ENCODE data around the gene USP47. TPM values are rescaled to one million over a fixed set of nuclear protein-coding genes. Genes with fewer than 3 reads are reported as not detected.
A peak's percentile ranks its signal among the peaks of the same experiment; 100 is the strongest.

USP47 gene
- total RNA-seq, 1 donor from 2014 or later, result 54.0 TPM

DNA sequence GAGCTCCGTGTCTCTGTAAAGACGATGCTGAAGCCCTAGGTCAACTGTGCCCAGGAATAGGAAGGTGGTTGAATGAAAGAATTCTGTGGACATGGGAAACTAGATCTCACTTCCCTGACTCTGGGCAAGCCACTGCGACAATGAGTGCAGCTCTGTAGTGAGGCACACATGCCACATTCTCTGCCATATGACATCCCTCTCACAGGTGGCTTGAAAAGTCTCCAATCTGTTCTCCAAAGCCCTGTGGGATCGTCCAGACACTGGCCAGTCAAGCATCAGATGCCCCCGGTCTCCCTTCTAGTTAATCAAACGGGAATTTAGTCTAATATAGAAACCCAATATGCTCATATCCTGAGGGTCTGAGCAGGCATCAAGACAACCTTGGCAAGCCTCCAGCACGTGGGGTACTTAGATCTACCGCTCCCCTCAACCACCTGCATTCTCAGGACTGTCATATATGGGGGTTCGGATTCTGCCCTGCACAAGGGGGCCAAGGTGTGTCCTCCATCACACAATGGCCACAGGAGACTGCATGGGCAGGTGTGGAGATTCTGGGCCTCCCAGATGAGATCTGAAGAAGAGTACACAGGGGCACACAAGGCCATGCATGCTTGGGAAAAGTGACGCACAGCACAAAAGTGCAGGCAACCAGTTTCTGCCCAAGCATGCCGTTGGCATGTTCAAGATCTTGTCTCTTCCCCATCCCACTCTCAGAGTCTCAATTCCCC is 154.7 kb downstream of the USP47 start:
- no peak overlapping the region for H3K27ac Mint-ChIP-seq
- intact Hi-C loops (cut with micrococcal nuclease), result no loop called here
- peaks cover 11% of the 10 kb centered on the region for H3K4me1 Mint-ChIP-seq
- no peaks in the 10 kb centered on the region for H3K36me3 Mint-ChIP-seq (ENCODE audit: low read depth)
- DNase-seq, result no peak
- peaks cover 23% of the 10 kb centered on the region for H3K27me3 Mint-ChIP-seq
- H3K4me3 Mint-ChIP-seq, result no peak overlapping the region
- no peaks in the 10 kb centered on the region for H3K9me3 Mint-ChIP-seq

DNA sequence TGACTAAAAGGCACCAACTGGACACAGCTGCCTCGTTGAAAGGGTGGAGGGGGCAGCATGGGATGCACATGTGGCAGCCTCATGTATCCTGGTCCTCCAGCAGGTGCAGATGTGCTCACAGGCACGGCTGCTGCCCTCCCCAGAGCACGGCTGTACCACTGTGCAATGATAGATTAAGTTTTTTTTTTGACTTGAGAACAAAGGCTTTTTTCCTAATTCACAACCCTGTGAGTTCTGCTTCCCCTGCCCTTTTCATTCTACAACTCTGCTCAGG is 155.2 kb downstream of the USP47 start:
- no peaks in the 10 kb centered on the region for H3K36me3 Mint-ChIP-seq (ENCODE audit: low read depth)
- H3K27ac Mint-ChIP-seq, result no peak overlapping the region
- no peak overlapping the region for H3K4me3 Mint-ChIP-seq
- no peaks in the 10 kb centered on the region for H3K9me3 Mint-ChIP-seq
- H3K4me1 Mint-ChIP-seq, result peaks cover 11% of the 10 kb centered on the region
- H3K27me3 Mint-ChIP-seq, result peaks cover 27% of the 10 kb centered on the region
- intact Hi-C loops (cut with micrococcal nuclease), result no loop called here
- no peak for DNase-seq

DNA sequence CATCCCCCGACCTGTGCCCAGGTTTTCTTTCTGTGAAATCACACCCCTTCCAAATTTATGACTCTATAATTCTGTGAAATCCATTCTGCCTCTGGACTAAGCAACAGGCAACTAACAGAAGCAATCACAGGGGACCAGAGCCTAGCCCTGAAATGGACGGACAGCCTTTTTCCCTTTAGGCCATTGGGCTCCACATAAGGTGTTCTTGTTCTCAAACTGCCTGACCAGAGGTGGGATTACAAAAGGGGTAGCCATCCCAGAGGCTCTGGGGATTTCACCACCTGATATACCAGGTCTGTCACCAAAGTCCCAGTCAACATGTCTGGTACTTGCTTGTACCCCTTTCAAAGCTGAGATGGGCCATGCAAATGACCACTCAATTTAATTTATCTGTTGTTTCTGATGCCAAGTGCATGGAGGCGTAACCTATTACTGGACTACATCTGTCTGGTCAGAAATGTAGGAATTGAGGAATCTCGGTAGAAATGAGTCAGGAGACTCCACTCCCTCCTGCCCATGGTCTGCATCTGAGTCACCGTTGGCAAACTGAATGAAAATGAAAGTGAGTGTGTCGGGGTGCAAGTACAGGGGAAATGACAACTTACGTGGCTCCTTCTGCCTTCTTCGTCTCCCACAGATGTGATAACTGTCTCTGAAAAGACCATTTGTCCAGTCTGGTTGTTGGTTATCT is 156.5 kb downstream of the USP47 start:
- Mint-ChIP-seq H3K27ac (no peak overlapping the region), H3K36me3 (ENCODE audit: low read depth) (no peaks in the 10 kb centered on the region), H3K4me3 (peak overlapping the region; percentile 56), H3K9me3 (no peaks in the 10 kb centered on the region), H3K27me3 (peaks cover 35% of the 10 kb centered on the region), H3K4me1 (peaks cover 11% of the 10 kb centered on the region)
- intact Hi-C loops (cut with micrococcal nuclease), result no loop called here
- peak; percentile 66 for DNase-seq

- intact Hi-C loops (cut with micrococcal nuclease), result no loop called here
- no peak for DNase-seq
- Mint-ChIP-seq H3K36me3 (ENCODE audit: low read depth) (no peaks in the 10 kb centered on the region), H3K9me3 (no peaks in the 10 kb centered on the region), H3K4me1 (peaks cover 11% of the 10 kb centered on the region), H3K27me3 (peaks cover 47% of the 10 kb centered on the region), H3K27ac (no peak overlapping the region), H3K4me3 (no peak overlapping the region)
These were observed 159.4 kb downstream of the USP47 start for GRCh38 chr11:12001186-12001585.

DNA sequence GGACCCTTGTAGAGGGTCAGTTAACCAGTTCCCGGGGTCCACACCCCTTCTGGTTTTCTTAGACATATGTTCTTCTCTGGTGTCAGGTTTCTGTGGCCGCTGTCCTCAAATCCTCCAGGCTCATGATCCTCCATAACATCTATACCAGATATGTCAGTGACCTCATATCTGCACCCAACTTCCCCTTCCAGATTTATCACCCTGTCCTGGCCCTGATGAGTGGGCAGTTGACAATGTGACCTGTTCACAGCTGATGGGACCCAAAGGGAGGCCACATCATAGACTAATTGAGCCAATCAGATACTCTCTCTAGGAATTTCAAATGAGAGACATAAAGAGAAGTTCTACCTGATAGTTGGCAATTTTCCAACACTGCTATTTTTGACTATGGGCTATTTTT is 161.6 kb downstream of the USP47 start:
- Mint-ChIP-seq H3K27me3 (peaks cover 63% of the 10 kb centered on the region), H3K4me3 (no peak overlapping the region), H3K36me3 (ENCODE audit: low read depth) (no peaks in the 10 kb centered on the region), H3K27ac (no peak overlapping the region), H3K9me3 (no peaks in the 10 kb centered on the region), H3K4me1 (peaks cover 8% of the 10 kb centered on the region)
- no peak for DNase-seq
- intact Hi-C loops (cut with micrococcal nuclease), result no loop called here

DNA sequence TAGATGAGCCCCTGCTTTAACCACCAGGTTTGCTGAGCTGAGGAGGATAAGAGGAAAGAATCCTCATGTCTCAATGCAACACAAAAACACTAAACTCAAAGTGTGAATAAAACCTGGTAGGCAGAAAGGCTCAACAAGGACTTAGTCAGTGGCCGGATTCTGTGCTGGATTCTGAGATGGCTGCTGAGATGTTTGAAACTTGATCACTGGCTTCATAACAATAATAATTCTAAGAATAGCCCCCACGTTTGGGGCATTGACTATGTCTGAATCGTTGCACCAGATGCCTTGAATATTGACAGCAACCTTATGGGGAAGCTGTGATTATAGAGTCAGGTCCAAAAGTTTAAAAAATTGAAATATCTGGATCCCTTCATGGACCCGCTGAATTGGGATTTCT is 162.0 kb downstream of the USP47 start:
- peaks cover 5% of the 10 kb centered on the region for H3K4me1 Mint-ChIP-seq
- H3K27me3 Mint-ChIP-seq, result peaks cover 65% of the 10 kb centered on the region
- H3K9me3 Mint-ChIP-seq, result no peaks in the 10 kb centered on the region
- H3K36me3 Mint-ChIP-seq (ENCODE audit: low read depth), result no peaks in the 10 kb centered on the region
- no peak overlapping the region for H3K4me3 Mint-ChIP-seq
- no peak overlapping the region for H3K27ac Mint-ChIP-seq
- intact Hi-C loops (cut with micrococcal nuclease), result no loop called here
- DNase-seq, result no peak

DNA sequence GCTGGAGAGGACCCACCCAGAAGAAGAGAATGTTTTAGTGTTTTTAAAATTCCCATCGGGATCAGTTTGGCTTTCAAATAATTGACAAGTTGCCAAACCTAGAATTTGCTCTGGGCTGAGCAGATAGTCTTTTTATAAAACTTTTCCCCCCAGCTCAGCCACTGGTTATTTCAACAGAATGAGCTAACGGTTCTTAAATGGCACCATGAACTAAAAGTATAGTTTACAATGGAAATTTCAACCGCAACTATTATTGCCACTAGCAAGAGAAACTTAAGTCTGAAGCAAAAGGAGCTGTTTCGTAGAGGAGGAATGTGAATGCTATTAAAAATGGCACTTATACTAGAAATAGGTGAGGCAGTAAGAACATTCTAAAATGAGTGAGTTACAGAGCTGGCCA is 163.3 kb downstream of the USP47 start:
- Mint-ChIP-seq H3K36me3 (ENCODE audit: low read depth) (no peaks in the 10 kb centered on the region), H3K4me3 (no peak overlapping the region), H3K27ac (no peak overlapping the region), H3K9me3 (no peaks in the 10 kb centered on the region), H3K4me1 (peaks cover 7% of the 10 kb centered on the region), H3K27me3 (peaks cover 74% of the 10 kb centered on the region)
- no peak for DNase-seq
- intact Hi-C loops (cut with micrococcal nuclease), result no loop called here

DNA sequence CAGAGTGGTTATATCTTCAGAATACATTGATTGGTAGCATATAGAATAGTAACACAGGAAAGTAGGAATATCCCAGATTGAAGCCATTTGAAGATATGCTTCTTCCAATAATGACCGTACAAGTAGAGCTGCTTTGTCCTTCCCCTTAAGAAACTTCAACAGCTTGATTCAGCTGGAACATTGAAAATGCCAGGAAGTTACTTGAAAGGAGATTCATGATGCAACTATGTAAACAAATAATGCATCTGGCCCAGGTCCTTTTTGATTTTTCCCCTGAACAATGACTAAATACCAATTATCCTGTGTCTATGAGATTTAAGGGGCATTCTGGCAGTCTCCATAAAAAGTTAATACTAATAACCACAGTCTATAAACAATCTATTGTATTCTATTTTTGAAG is 163.7 kb downstream of the USP47 start:
- no peak for DNase-seq
- H3K9me3 Mint-ChIP-seq, result no peaks in the 10 kb centered on the region
- no peaks in the 10 kb centered on the region for H3K36me3 Mint-ChIP-seq (ENCODE audit: low read depth)
- intact Hi-C loops (cut with micrococcal nuclease), result no loop called here
- H3K27ac Mint-ChIP-seq, result no peak overlapping the region
- H3K27me3 Mint-ChIP-seq, result peaks cover 78% of the 10 kb centered on the region
- H3K4me3 Mint-ChIP-seq, result no peak overlapping the region
- H3K4me1 Mint-ChIP-seq, result peaks cover 7% of the 10 kb centered on the region

DNA sequence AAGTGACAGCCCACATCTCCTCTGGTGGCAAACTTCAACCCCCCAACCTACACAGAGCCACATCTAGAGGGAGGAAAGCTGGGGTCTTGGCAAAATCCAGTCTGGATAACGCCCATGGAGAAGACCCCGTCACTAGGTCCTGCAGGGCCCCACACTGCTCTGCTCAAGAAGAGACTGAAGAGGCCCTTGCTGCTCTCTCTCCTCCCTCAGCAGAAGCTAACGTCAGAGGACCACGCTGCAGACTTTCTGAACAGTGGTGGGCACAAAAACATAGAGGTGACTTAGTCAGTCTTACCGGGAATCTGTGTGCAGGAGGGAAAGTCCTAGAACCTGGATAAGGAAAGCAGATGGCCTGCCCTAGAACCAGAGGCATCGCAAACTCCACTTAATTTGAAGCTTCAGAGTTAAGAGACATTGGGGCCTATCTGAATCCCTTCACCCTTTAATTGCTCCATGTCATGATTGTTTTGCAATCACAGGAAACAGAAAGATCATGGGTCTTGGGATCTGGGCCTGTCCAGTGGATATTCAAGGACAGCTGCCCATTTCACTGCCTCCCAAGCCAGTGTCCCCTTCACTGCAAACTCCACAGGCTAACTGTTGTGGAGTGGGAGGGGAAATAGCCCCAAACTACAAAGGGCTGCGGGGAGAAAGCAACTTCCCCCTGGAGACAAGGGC is 164.9 kb downstream of the USP47 start:
- H3K4me1 Mint-ChIP-seq, result peaks cover 7% of the 10 kb centered on the region
- intact Hi-C loops (cut with micrococcal nuclease), result no loop called here
- H3K4me3 Mint-ChIP-seq, result no peak overlapping the region

DNA sequence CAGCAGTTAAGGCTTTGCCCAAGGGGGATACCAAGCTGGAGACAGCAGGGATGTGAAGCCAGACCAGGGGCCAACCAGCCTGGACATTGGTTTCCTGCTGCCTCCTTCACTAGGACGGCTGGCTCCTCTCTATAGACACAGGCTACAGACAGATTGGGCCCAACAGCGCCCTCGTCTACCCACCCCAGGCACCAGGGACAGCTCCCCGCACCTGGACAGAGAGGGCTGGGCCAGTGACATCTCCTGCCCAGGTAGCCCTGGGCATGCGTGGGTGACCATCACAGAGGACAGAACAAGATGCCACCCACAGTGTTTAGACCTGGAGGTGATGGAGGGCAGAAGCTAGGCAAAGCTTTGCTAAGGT is 165.4 kb downstream of the USP47 start:
- Mint-ChIP-seq H3K4me3 (no peak overlapping the region), H3K36me3 (ENCODE audit: low read depth) (no peaks in the 10 kb centered on the region), H3K27ac (no peak overlapping the region), H3K27me3 (peaks cover 82% of the 10 kb centered on the region), H3K9me3 (no peaks in the 10 kb centered on the region), H3K4me1 (peaks cover 7% of the 10 kb centered on the region)
- intact Hi-C loops (cut with micrococcal nuclease), result no loop called here
- no peak for DNase-seq

More for the DNA sequence above, 164.9 kb downstream of the USP47 start:
- DNase-seq, result no peak
- Mint-ChIP-seq H3K27ac (no peak overlapping the region), H3K36me3 (ENCODE audit: low read depth) (no peaks in the 10 kb centered on the region), H3K9me3 (no peaks in the 10 kb centered on the region), H3K27me3 (peaks cover 84% of the 10 kb centered on the region)

DNA sequence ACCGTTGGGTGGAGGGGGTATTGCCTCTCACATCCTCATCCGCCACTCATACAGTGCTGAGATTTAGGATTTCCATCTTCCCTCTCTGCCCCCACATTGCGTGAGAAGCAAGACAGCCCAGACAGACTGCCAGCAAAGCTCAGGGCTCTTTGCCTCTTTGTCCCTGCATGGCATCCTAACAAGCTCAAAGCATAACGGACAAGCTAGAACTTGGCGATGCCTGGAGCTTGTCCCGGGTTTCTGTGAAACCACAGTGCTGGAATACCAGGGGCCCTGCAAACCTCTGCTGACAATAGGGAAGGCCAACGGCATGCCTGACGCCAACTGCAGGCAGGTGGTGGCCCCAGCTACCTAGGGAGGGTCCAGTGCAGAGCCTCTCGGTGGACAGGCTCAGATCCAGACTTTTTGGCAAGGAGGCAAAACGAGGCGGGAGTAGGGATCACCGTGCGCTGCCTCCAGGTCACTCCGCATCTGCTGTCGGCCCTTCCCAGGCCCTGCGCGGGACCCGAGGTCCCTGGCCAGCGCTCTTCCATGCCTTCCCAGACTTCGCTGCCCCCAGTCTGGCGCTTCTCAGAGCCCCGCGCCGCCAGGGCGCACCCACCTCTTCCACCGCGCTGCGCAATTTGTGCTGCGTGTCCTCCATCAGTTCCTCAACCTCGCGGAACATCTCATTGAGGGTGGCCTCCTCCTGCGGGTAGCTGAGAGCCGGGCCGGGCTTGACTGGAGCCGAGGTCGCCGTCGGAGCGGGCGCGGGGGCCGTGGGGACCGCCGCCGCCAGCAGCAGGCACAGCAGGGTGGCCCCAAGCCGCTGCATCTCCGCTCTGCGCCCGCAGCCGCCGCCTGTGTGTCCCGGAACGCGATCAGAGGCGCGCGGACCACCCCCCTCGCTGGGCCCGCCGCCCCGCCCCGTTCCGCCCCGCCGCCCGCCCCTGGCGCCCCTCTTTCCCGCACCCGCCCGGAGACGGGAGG is 166.3 kb downstream of the USP47 start, which contains the start of gene DKK3:
Gene DKK3, minus strand, starts transcription at position 858 of the 969 bp plus-strand sequence. Its CDS starts 44 bp downstream, at position 814.
- Mint-ChIP-seq H3K27me3 (peaks cover 83% of the 10 kb centered on the region), H3K4me1 (peaks cover 7% of the 10 kb centered on the region), H3K9me3 (no peaks in the 10 kb centered on the region), H3K27ac (no peak within 1 kb of the TSS), H3K4me3 (peak within 1 kb of the TSS; percentile 72), H3K36me3 (ENCODE audit: low read depth) (no peaks in the 10 kb centered on the region)
- DNase-seq, result no peak
- intact Hi-C loops (cut with micrococcal nuclease), result no loop called here

Data from activated CD4-positive, alpha-beta T cell treated with anti-CD3 and anti-CD28 coated beads, Interleukin-2, amount 10 ng/mL, durations not matched to agents 24 days and 14 days (primary cell).